CD14-positive monocyte (primary cell): ENCODE results near the gene S1PR2. TPM values are rescaled to one million over a fixed set of nuclear protein-coding genes. Genes with fewer than 3 reads are reported as not detected.
"Not testable (repeated sequence)": the region's sequence is repeated elsewhere in the genome, so short reads cannot be mapped to it uniquely, and the experiment has no call there.

Experiments
- DNase-seq, 3 donors: peaks; one replicate each; pipeline ENCODE4 v3.0.0-alpha.2; 2011 to 2022
- H2AFZ ChIP-seq: 2 replicates; pipeline ENCODE4 v1.6.0; 2012; ENCODE audit warnings: mild to moderate bottlenecking, low read depth, low read length, inconsistent platforms; ENCODE audit not compliant: insufficient read depth, poor library complexity, severe bottlenecking
- H3K27ac ChIP-seq, 2 donors: 1 replicate in 1 of 2; 2 replicates in 1 of 2; pipeline ENCODE4 v1.5.1; 2012 to 2013; ENCODE audit warnings: low read length in 2 of 2, control low read depth in 1 of 2, inconsistent platforms in 1 of 2, low read depth in 1 of 2, mild to moderate bottlenecking in 1 of 2
- H3K27me3 ChIP-seq, 2 donors: one replicate each; pipeline versions ENCODE4 v1.6.0 to v1.6.1; 2011 to 2013; ENCODE audit warnings: low read length in 2 of 2; ENCODE audit not compliant: control insufficient read depth in 2 of 2, insufficient read depth in 2 of 2
- H3K36me3 ChIP-seq, 2 donors: replicated peaks in 1 of 2; 1 replicate in 1 of 2; 2 replicates in 1 of 2; pipeline versions ENCODE4 v1.5.1 to v1.6.1; 2012 to 2013; ENCODE audit warnings: low read length in 2 of 2, control low read depth in 1 of 2, inconsistent platforms in 1 of 2, mild to moderate bottlenecking in 1 of 2; ENCODE audit not compliant: insufficient read depth in 2 of 2, control insufficient read depth in 1 of 2
- H3K4me1 ChIP-seq, 2 donors: 1 replicate in 1 of 2; 2 replicates in 1 of 2; pipeline versions ENCODE4 v1.5.1 to v1.6.1; 2012 to 2013; ENCODE audit warnings: low read length in 2 of 2, control low read depth in 1 of 2, inconsistent platforms in 1 of 2, mild to moderate bottlenecking in 1 of 2, moderate library complexity in 1 of 2; ENCODE audit not compliant: insufficient read depth in 2 of 2, control insufficient read depth in 1 of 2
- H3K4me2 ChIP-seq: replicated peaks from 2 replicates; pipeline ENCODE3; 2012; ENCODE audit warnings: low read length, moderate library complexity, mild to moderate bottlenecking; ENCODE audit not compliant: poor library complexity, severe bottlenecking; ENCODE audit errors: extremely low read depth
- H3K4me3 ChIP-seq, 3 experiments: fragments of 200-600 bp in 1 of 3; sonication (generic) in 1 of 3; replicated peaks in 1 of 3; 1 replicate in 2 of 3; 2 replicates in 1 of 3; pipeline ENCODE4 v1.5.1; 2011 to 2013; ENCODE audit warnings: low read length in 3 of 3, mild to moderate bottlenecking in 3 of 3, control low read depth in 2 of 3, low read depth in 2 of 3, inconsistent platforms in 1 of 3, moderate library complexity in 1 of 3
- H3K79me2 ChIP-seq: 2 replicates; pipeline ENCODE4 v1.6.0; 2012; ENCODE audit warnings: mild to moderate bottlenecking, control low read depth, inconsistent platforms, low read length, moderate library complexity; ENCODE audit not compliant: insufficient read depth
- H3K9ac ChIP-seq: 2 replicates; pipeline ENCODE4 v1.6.0; 2017; ENCODE audit warnings: low read length, mild to moderate bottlenecking; ENCODE audit not compliant: insufficient read depth, poor library complexity, severe bottlenecking
- H3K9me3 ChIP-seq, 2 donors: replicated peaks in 1 of 2; 1 replicate in 1 of 2; 2 replicates in 1 of 2; pipeline versions ENCODE4 v1.5.1 to v1.6.1; 2012 to 2013; ENCODE audit warnings: low read length in 2 of 2, control low read depth in 1 of 2; ENCODE audit not compliant: control insufficient read depth in 1 of 2, insufficient read depth in 1 of 2
- H4K20me1 ChIP-seq: 2 replicates; pipeline ENCODE4 v1.6.0; 2012; ENCODE audit warnings: mild to moderate bottlenecking, low read length, control low read depth, moderate library complexity; ENCODE audit not compliant: insufficient read depth
- H3K27ac Mint-ChIP-seq, 7 donors: one replicate each; pipeline ENCODE4 v1.8.0; 2020; ENCODE audit warnings: mild to moderate bottlenecking in 7 of 7, mixed read lengths in 7 of 7, moderate library complexity in 6 of 7, inconsistent platforms in 2 of 7
- H3K27me3 Mint-ChIP-seq, 3 donors: one replicate each; pipeline ENCODE4 v1.8.0; 2021 to 2022; ENCODE audit warnings: low read depth in 3 of 3, mild to moderate bottlenecking in 3 of 3, mixed read lengths in 3 of 3, moderate library complexity in 3 of 3, inconsistent platforms in 1 of 3
- H3K36me3 Mint-ChIP-seq, 2 donors: one replicate each; pipeline ENCODE4 v1.8.0; 2020; ENCODE audit warnings: mixed read lengths in 2 of 2, inconsistent platforms in 1 of 2, mild to moderate bottlenecking in 1 of 2
- H3K4me1 Mint-ChIP-seq: one replicate; pipeline ENCODE4 v1.8.0; 2020; ENCODE audit warnings: mild to moderate bottlenecking, mixed read lengths
- H3K4me3 Mint-ChIP-seq, 2 donors: one replicate each; pipeline ENCODE4 v1.8.0; 2020; ENCODE audit warnings: mild to moderate bottlenecking in 2 of 2, mixed read lengths in 2 of 2, moderate library complexity in 1 of 2
- H3K9me3 Mint-ChIP-seq, 7 donors: one replicate each; pipeline ENCODE4 v1.8.0; 2020 to 2022; ENCODE audit warnings: mixed read lengths in 7 of 7, mild to moderate bottlenecking in 6 of 7, moderate library complexity in 6 of 7, inconsistent platforms in 2 of 7
- CTCF ChIP-seq: fragments of 200-600 bp; IDR thresholded peaks from one replicate; pipeline ENCODE4 v1.8.0; 2022; ENCODE audit warnings: antibody characterized with exemption, mild to moderate bottlenecking
- WGBS: methylation state at CpG from one replicate; pipeline ENCODE4 v1.1.5; 2013; ENCODE audit warnings: missing lambda C conversion rate; ENCODE audit not compliant: insufficient coverage; 5-methylcytosine and 5-hydroxymethylcytosine counted together
- intact Hi-C, 2 donors: fragments of 100-400 bp; cut with micrococcal nuclease; formaldehyde crosslinking; loops; one replicate each; pipeline versions ENCODE4 v1.15.0 to v1.15.1; 2023
- polyA plus RNA-seq, 3 donors: library from polyadenylated mRNA; depleted of rRNA in 1 of 3; unstranded in 2 of 3; stranded (reverse) in 1 of 3; fragments of 300-500 nt in 2 of 3; fragments of >200 nt in 1 of 3; fragmentation: Illumina TruSeq in 2 of 3; gene quantifications; 1 replicate in 2 of 3; 2 replicates in 1 of 3; pipeline ENCODE4 v1.2.3, GENCODE V29; 2012 to 2021

The S1PR2 gene
- polyA plus RNA-seq, 3 donors, result 0.40 to 2.0 (median 0.55) TPM

DNA sequence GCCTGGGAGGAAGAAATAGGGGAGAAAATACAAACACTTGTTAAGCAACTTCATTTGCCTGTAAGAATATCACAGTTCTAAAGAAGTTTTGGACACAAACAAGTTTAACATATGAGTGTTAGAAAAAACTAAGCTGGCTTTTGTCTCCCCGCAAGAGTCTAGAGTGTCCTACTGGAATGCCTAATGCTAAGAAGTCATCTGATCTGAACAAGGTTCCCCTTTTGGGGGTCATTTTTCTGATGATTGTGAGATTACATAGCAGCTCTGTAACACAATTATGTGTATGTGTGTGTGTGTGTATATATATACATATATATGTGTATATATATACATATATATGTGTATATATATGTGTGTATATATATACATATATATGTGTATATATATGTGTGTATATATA lies 49.1 kb downstream of the S1PR2 start:
- Histone ChIP-seq H3K4me1 (no peaks in the 10 kb centered on the region), H4K20me1 (peaks cover 28% of the 10 kb centered on the region), H3K36me3 (peaks cover 58 to 81% of the 10 kb centered on the region in 2 donors), H3K4me3 (no peak overlapping the region), H3K4me2 (no peak overlapping the region), H3K9ac (no peak overlapping the region), H3K79me2 (peaks cover 85% of the 10 kb centered on the region), H3K27me3 (no peaks in the 10 kb centered on the region), H3K9me3 (no peaks in the 10 kb centered on the region), H2AFZ (no peak overlapping the region), H3K27ac (no peak overlapping the region)
- Mint-ChIP-seq H3K9me3 (no peaks in the 10 kb centered on the region), H3K36me3 (peaks cover 38 to 73% of the 10 kb centered on the region in 2 donors), H3K4me3 (no peak overlapping the region), H3K27me3 (no peaks in the 10 kb centered on the region), H3K27ac (no peak overlapping the region), H3K4me1 (peaks cover 3% of the 10 kb centered on the region)
- no peak for TF ChIP-seq CTCF
- WGBS, result no CpG with 5 or more reads among the region's 1 CpG
- no peak for DNase-seq
- intact Hi-C loops, result no loop called here

DNA sequence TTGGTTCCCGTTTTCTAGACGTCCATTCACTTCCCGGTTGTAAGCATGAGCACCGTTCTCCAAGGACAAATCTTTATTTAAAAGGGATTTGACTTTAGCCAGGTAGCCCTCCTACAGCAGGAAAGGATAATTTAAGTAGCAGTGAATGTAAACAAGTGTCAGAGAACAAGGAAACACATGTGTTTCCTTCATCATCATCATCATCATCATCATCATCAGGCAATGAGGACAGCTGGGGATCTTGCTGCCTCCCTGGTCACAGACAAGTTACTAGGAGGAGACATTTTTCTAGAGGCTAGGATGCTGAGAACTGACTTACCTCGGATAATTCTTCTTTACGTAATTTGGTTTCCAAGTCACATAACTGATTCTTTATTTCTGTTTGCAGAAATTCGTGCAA lies 50.7 kb downstream of the S1PR2 start:
- no peak for TF ChIP-seq CTCF
- H4K20me1 ChIP-seq, result peaks cover 13% of the 10 kb centered on the region

GRCh38 chr19:10180024-10180423 lies 51.1 kb downstream of the S1PR2 start:
- H3K9me3 Mint-ChIP-seq, H2AFZ ChIP-seq, H3K27me3 Mint-ChIP-seq, DNase-seq, H3K9me3 ChIP-seq, H3K9ac ChIP-seq, H3K4me3 Mint-ChIP-seq, intact Hi-C loops, H3K27me3 ChIP-seq, H3K4me3 ChIP-seq, H3K4me1 Mint-ChIP-seq, H3K4me1 ChIP-seq, H3K4me2 ChIP-seq: not testable (repeated sequence)
- whole genome bisulfite sequencing, result 100% methylated on average over 4 of the region's 6 CpGs
- Histone ChIP-seq H4K20me1 (peaks cover 11% of the 10 kb centered on the region), H3K36me3 (peaks cover 62 to 83% of the 10 kb centered on the region in 2 donors), H3K27ac (peak overlapping the region in 1 of 2 donors; percentile 26), H3K79me2 (peaks cover 75% of the 10 kb centered on the region)
- Mint-ChIP-seq H3K36me3 (peaks cover 47 to 80% of the 10 kb centered on the region in 2 donors), H3K27ac (peak overlapping the region in 1 of 7 donors; percentile 11)

More for the DNA sequence above, 50.7 kb downstream of the S1PR2 start:
- Mint-ChIP-seq H3K27me3 (no peaks in the 10 kb centered on the region), H3K36me3 (peaks cover 44 to 78% of the 10 kb centered on the region in 2 donors), H3K9me3 (no peaks in the 10 kb centered on the region), H3K27ac (no peak overlapping the region), H3K4me1 (no peaks in the 10 kb centered on the region), H3K4me3 (no peak overlapping the region)
- DNase-seq, result no peak
- H2AFZ ChIP-seq, result no peak overlapping the region
- no peak overlapping the region for H3K4me2 ChIP-seq
- H3K36me3 ChIP-seq, result peaks cover 58 to 81% of the 10 kb centered on the region in 2 donors
- no peaks in the 10 kb centered on the region for H3K27me3 ChIP-seq
- WGBS, result no CpG with 5 or more reads among the region's 7 CpGs
- H3K9ac ChIP-seq, result no peak overlapping the region
- peaks cover 74% of the 10 kb centered on the region for H3K79me2 ChIP-seq
- H3K9me3 ChIP-seq, result no peaks in the 10 kb centered on the region
- H3K27ac ChIP-seq, result peak overlapping the region in 1 of 2 donors; percentile 26
- H3K4me3 ChIP-seq, result no peak overlapping the region
- intact Hi-C loops, result no loop called here
- H3K4me1 ChIP-seq, result no peaks in the 10 kb centered on the region
